B cell (primary cell): ENCODE data around the gene SLC13A4. TPM values are rescaled to one million over a fixed set of nuclear protein-coding genes. Genes with fewer than 3 reads are reported as not detected.

Source experiments
- ATAC-seq: fragments of 200-7000 bp; cut with Tn5 transposase; one replicate; pipeline ENCODE4 v1.10.0; 2021; ENCODE audit warnings: low read depth, mild to moderate bottlenecking, moderate number of reproducible peaks, moderate library complexity
- CTCF ChIA-PET: fragments of 350-600 bp; sonication (Branson Sonifier 250); formaldehyde crosslinking; loops from one replicate; lab custom pipeline; 2021; ENCODE audit warnings: antibody characterized with exemption, inconsistent platforms; lab: Charles Lee
- POLR2A ChIA-PET: fragments of 350-600 bp; sonication (Branson Sonifier 250); formaldehyde crosslinking; loops from one replicate; lab custom pipeline; 2021; ENCODE audit warnings: antibody characterized with exemption; lab: Charles Lee
- DNase-seq: peaks from one replicate; pipeline ENCODE4 v3.0.0; 2013
- H2AFZ ChIP-seq: 2 replicates; pipeline ENCODE4 v1.6.1; 2012; ENCODE audit warnings: mild to moderate bottlenecking, low read depth, low read length; ENCODE audit not compliant: insufficient read depth, poor library complexity, severe bottlenecking
- H3K27ac ChIP-seq, 2 donors: 1 replicate in 1 of 2; 2 replicates in 1 of 2; pipeline ENCODE4 v1.5.1; 2012 to 2013; ENCODE audit warnings: low read length in 2 of 2, mild to moderate bottlenecking in 2 of 2, moderate library complexity in 1 of 2
- H3K27me3 ChIP-seq, 4 experiments: fragments of 200-600 bp in 1 of 4; sonication (generic) in 1 of 4; replicated peaks in 1 of 4; 1 replicate in 2 of 4; 2 replicates in 2 of 4; pipeline versions ENCODE4 v1.6.1 to v1.7.0; 2013 to 2016; ENCODE audit warnings: low read length in 3 of 4, mild to moderate bottlenecking in 2 of 4, mixed read lengths in 1 of 4, moderate library complexity in 1 of 4; ENCODE audit not compliant: insufficient read depth in 4 of 4, control insufficient read depth in 3 of 4; ENCODE audit errors: control extremely low read depth in 1 of 4
- H3K36me3 ChIP-seq, 2 experiments: replicated peaks in 1 of 2; 1 replicate in 1 of 2; 2 replicates in 1 of 2; pipeline versions ENCODE4 v1.6.1 to v1.7.1; 2013; ENCODE audit warnings: low read length in 1 of 2; ENCODE audit not compliant: insufficient read depth in 2 of 2, control insufficient read depth in 1 of 2; ENCODE audit errors: control extremely low read depth in 1 of 2, extremely low read depth in 1 of 2
- H3K4me1 ChIP-seq, 2 donors: fragments of 200-600 bp in 1 of 2; sonication (generic) in 1 of 2; 1 replicate in 1 of 2; 2 replicates in 1 of 2; pipeline versions ENCODE4 v1.5.1 to v1.6.1; 2013 to 2017; ENCODE audit warnings: low read length in 2 of 2; ENCODE audit not compliant: control insufficient read depth in 2 of 2, insufficient read depth in 2 of 2
- H3K4me2 ChIP-seq: replicated peaks from 2 replicates; pipeline ENCODE3; 2012; ENCODE audit warnings: mild to moderate bottlenecking, low read depth, low read length; ENCODE audit not compliant: poor library complexity, severe bottlenecking
- H3K4me3 ChIP-seq, 5 experiments: fragments of 200-600 bp in 1 of 5; sonication (generic) in 1 of 5; 1 replicate in 3 of 5; 2 replicates in 2 of 5; pipeline versions ENCODE4 v1.5.1 to v1.7.0; 2011 to 2016; ENCODE audit warnings: low read length in 4 of 5, mild to moderate bottlenecking in 4 of 5, low read depth in 2 of 5, control low read depth in 1 of 5, moderate library complexity in 1 of 5; ENCODE audit not compliant: insufficient read depth in 1 of 5; ENCODE audit errors: control extremely low read depth in 1 of 5, extremely low read depth in 1 of 5
- H3K79me2 ChIP-seq: fragments of 200-600 bp; sonication (generic); one replicate; pipeline ENCODE4 v1.6.0; 2016; ENCODE audit warnings: low read length; ENCODE audit not compliant: control insufficient read depth, insufficient read depth
- H3K9ac ChIP-seq: fragments of 200-600 bp; sonication (generic); 2 replicates; pipeline ENCODE4 v1.6.1; 2017; ENCODE audit warnings: mild to moderate bottlenecking, low read length, moderate library complexity
- H3K9me3 ChIP-seq, 3 donors: one replicate each; pipeline versions ENCODE4 v1.6.1 to v1.7.1; 2013; ENCODE audit warnings: low read length in 2 of 3; ENCODE audit not compliant: control insufficient read depth in 2 of 3, insufficient read depth in 1 of 3; ENCODE audit errors: control extremely low read depth in 1 of 3
- H4K20me1 ChIP-seq: 2 replicates; pipeline ENCODE4 v1.6.0; 2012; ENCODE audit warnings: mild to moderate bottlenecking, low read length; ENCODE audit not compliant: insufficient read depth, control insufficient read depth, poor library complexity, severe bottlenecking
- H3K27ac Mint-ChIP-seq: one replicate; pipeline ENCODE4 v1.8.0; 2021; ENCODE audit warnings: mixed read lengths
- H3K27me3 Mint-ChIP-seq: one replicate; pipeline ENCODE4 v1.8.0; 2021; ENCODE audit warnings: mixed read lengths
- H3K4me1 Mint-ChIP-seq: one replicate; pipeline ENCODE4 v1.8.0; 2021; ENCODE audit warnings: mixed read lengths
- H3K4me3 Mint-ChIP-seq: one replicate; pipeline ENCODE4 v1.8.0; 2021; ENCODE audit warnings: mixed read lengths
- H3K9me3 Mint-ChIP-seq: one replicate; pipeline ENCODE4 v1.8.0; 2022; ENCODE audit warnings: mixed read lengths; ENCODE audit not compliant: insufficient read depth
- EZH2 ChIP-seq: IDR thresholded peaks from 2 replicates; pipeline ENCODE4 v1.6.1; 2012; ENCODE audit warnings: borderline replicate concordance, low read depth, mild to moderate bottlenecking, moderate library complexity, low read length; ENCODE audit not compliant: insufficient read depth, poor library complexity, severe bottlenecking
- WGBS: methylation state at CpG from one replicate; pipeline ENCODE4 v1.1.5; 2013; ENCODE audit warnings: missing lambda C conversion rate; ENCODE audit not compliant: insufficient coverage; 5-methylcytosine and 5-hydroxymethylcytosine counted together
- intact Hi-C: fragments of 100-400 bp; cut with micrococcal nuclease; formaldehyde crosslinking; loops from one replicate; pipeline ENCODE4 v1.10.0; 2022
- polyA plus RNA-seq: library from polyadenylated mRNA; depleted of rRNA; stranded (reverse); fragments of >200 nt; gene quantifications from 2 replicates; pipeline ENCODE4 v1.2.3, GENCODE V29; 2012
- total RNA-seq, 2 donors: library from RNA; stranded (reverse); fragments of 120-200 nt in 1 of 2; gene quantifications; 1 replicate in 1 of 2; 2 replicates in 1 of 2; pipeline versions ENCODE4 v1.2.3 to v1.2.4, GENCODE V29; 2013 to 2022
- TF ChIP-seq, protein P1 (sequence below): fragments of 200-600 bp; IDR thresholded peaks from one replicate; pipeline ENCODE4 v1.8.0; 2022; ENCODE audit warnings: antibody characterized with exemption, mild to moderate bottlenecking

SLC13A4 gene
- total and polyA plus RNA-seq, 2 donors (not counting 1 experiment from before 2014, with no cell fraction given): not detected

DNA sequence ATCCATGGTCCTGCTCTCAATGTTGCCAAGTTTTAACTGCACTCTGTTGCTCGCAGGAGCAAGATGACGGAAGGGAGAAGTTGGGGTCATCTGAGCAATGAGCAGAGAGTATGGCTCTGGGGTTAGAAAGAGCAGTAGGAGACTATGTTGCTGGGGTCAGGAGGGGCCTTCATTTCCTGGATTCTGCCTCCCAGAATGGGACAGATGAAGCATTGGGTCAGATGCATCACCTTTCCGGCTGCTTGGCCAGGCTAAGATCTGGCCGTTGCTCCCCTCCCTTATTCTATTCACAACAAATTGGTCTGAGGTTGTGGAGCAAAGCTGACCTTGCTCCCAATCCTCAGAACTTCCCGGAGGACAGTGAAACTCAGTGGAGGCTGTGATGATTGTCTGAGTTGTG, 43.3 kb downstream of the SLC13A4 start:
- intact Hi-C loops: no loop called here
- POLR2A ChIA-PET: no interaction called here

DNA sequence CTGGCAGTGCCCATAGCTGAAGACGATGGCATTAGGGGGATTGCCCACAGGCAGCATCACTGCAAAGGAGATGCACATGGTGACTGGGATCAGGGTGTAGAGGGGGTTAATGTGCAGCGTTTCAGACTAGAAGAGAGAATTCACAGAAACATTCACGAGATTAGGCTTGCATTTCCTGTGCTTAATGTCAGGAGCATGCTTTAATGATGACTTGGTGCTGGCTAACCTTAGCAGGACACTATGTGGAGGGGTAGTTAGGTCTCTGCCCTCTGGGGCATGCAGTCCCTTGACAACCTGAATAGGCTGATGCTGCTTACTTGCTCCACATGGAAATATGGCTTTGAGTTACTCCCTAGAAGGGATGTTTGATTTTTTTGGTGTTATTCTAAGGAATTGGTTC, 43.9 kb downstream of the SLC13A4 start:
- H3K4me1 ChIP-seq: peaks cover 0 to 11% of the 10 kb centered on the region in 2 donors
- ATAC-seq (no peak), DNase-seq (no peak)
- ChIA-PET POLR2A (no interaction called here), CTCF (interaction anchor here (1.2 to 1.3 kb wide), 2 partner anchors 11 to 38 kb away, joined by 3 read pairs; no protein-coding TSS in a partner anchor)
- H3K9ac ChIP-seq: no peak overlapping the region
- no peak overlapping the region for H2AFZ ChIP-seq
- no peak for TF ChIP-seq EZH2
- TF ChIP-seq, protein P1, sequence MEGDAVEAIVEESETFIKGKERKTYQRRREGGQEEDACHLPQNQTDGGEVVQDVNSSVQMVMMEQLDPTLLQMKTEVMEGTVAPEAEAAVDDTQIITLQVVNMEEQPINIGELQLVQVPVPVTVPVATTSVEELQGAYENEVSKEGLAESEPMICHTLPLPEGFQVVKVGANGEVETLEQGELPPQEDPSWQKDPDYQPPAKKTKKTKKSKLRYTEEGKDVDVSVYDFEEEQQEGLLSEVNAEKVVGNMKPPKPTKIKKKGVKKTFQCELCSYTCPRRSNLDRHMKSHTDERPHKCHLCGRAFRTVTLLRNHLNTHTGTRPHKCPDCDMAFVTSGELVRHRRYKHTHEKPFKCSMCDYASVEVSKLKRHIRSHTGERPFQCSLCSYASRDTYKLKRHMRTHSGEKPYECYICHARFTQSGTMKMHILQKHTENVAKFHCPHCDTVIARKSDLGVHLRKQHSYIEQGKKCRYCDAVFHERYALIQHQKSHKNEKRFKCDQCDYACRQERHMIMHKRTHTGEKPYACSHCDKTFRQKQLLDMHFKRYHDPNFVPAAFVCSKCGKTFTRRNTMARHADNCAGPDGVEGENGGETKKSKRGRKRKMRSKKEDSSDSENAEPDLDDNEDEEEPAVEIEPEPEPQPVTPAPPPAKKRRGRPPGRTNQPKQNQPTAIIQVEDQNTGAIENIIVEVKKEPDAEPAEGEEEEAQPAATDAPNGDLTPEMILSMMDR: no peak
- H3K4me1 Mint-ChIP-seq: peaks cover 14% of the 10 kb centered on the region
- H3K4me3 Mint-ChIP-seq: no peak overlapping the region
- H3K4me2 ChIP-seq: no peak overlapping the region
- no peaks in the 10 kb centered on the region for H3K27me3 Mint-ChIP-seq
- WGBS: 93% methylated on average over 3 of the region's 3 CpGs
- H3K27ac ChIP-seq: no peak overlapping the region
- H3K36me3 ChIP-seq: no peaks in the 10 kb centered on the region
- intact Hi-C loops: no loop called here
- no peaks in the 10 kb centered on the region for H4K20me1 ChIP-seq
- no peaks in the 10 kb centered on the region for H3K27me3 ChIP-seq
- H3K9me3 Mint-ChIP-seq: no peaks in the 10 kb centered on the region
- H3K27ac Mint-ChIP-seq: no peak overlapping the region
- no peaks in the 10 kb centered on the region for H3K9me3 ChIP-seq
- no peaks in the 10 kb centered on the region for H3K79me2 ChIP-seq
- no peak overlapping the region for H3K4me3 ChIP-seq

More for the DNA sequence above, 43.3 kb downstream of the SLC13A4 start:
- Mint-ChIP-seq H3K4me3 (no peak overlapping the region), H3K27me3 (no peaks in the 10 kb centered on the region), H3K4me1 (peaks cover 14% of the 10 kb centered on the region), H3K9me3 (no peaks in the 10 kb centered on the region), H3K27ac (no peak overlapping the region)
- Histone ChIP-seq H3K9me3 (no peaks in the 10 kb centered on the region), H3K9ac (no peak overlapping the region), H3K27ac (no peak overlapping the region), H2AFZ (no peak overlapping the region), H3K79me2 (no peaks in the 10 kb centered on the region), H3K27me3 (no peaks in the 10 kb centered on the region), H3K36me3 (no peaks in the 10 kb centered on the region), H3K4me1 (peaks cover 0 to 11% of the 10 kb centered on the region in 2 donors), H4K20me1 (no peaks in the 10 kb centered on the region), H3K4me2 (no peak overlapping the region), H3K4me3 (no peak overlapping the region)
- 100% methylated on average over 2 of the region's 5 CpGs for WGBS
- TF ChIP-seq, protein P1: no peak
- TF ChIP-seq EZH2: no peak
- CTCF ChIA-PET: interaction anchor here (1.2 to 1.3 kb wide), 2 partner anchors 10 to 39 kb away, joined by 3 read pairs; no protein-coding TSS in a partner anchor
- DNase-seq: no peak
- ATAC-seq: no peak
